PFSK-1 (cell line): ENCODE data around the gene KLF11.

Source experiments
- POLR2AphosphoS5 ChIP-seq: IDR thresholded peaks from 2 replicates; pipeline ENCODE4 v1.6.1; 2012; ENCODE audit warnings: low read depth, mild to moderate bottlenecking, control low read depth, low read length, moderate library complexity
- SIN3A ChIP-seq: IDR thresholded peaks from 2 replicates; pipeline ENCODE4 v1.6.1; 2012; ENCODE audit warnings: mild to moderate bottlenecking, low read length, moderate library complexity, borderline replicate concordance; ENCODE audit not compliant: insufficient read depth
- TAF1 ChIP-seq: IDR thresholded peaks from 2 replicates; pipeline ENCODE4 v1.6.1; 2012; ENCODE audit warnings: low read length, control low read depth, borderline replicate concordance; ENCODE audit not compliant: insufficient read depth
- TF ChIP-seq, protein P1 (sequence below), 2 experiments: IDR thresholded peaks; 2 replicates each; pipeline versions ENCODE4 v1.6.1 to v1.8.0; 2011 to 2012; ENCODE audit warnings: low read depth in 2 of 2, low read length in 2 of 2, control low read depth in 1 of 2, inconsistent platforms in 1 of 2, mild to moderate bottlenecking in 1 of 2, moderate library complexity in 1 of 2; ENCODE audit not compliant: insufficient read depth in 1 of 2

DNA sequence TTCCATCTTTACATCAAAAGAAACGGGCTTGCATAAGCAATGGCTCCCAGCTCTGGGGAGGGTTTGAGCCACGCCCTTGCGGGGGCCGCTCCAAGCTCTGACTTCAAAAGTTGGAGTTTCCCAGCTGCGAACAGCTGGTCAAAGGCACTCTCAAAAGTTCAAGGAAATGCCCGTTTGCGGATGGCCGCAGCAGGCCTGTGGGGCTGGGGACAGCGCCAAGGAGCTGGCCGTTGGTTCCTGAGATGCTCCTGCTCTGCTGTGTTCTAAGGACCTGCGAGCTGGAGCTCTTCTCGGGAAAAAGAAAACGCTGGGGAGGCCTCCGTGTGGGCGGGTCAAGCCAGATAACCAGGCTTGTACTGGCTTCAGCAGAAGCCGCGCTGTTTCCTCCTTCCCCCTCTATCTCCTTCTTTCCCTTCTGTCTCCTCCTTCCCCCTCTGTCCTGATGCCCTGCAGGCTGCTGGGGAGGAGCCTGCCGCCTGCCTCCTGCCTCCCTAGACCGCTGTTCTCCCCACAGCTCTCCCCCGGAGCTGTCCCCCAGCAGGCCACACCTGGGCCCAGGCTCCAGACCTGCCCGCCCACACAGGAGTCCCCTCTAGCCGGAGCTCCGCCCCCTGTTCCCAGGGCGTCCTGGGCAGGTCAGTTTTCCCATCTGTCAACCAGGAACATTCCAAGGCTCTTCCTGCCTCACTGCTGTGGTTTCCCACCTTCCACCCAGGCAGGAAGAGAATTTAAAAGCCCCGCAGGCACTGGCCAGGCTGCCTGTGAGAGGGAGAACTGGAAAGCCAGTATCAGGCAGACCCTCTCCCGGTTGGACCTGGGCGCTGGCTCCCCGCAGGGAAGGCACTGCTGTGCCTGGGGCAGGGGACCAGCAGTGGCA lies 14.1 kb downstream of the KLF11 start:
- 0 out of 2 replicates have a peak, but pooled peaks have one; percentile 53 for TF ChIP-seq SIN3A
- TF ChIP-seq, protein P1, sequence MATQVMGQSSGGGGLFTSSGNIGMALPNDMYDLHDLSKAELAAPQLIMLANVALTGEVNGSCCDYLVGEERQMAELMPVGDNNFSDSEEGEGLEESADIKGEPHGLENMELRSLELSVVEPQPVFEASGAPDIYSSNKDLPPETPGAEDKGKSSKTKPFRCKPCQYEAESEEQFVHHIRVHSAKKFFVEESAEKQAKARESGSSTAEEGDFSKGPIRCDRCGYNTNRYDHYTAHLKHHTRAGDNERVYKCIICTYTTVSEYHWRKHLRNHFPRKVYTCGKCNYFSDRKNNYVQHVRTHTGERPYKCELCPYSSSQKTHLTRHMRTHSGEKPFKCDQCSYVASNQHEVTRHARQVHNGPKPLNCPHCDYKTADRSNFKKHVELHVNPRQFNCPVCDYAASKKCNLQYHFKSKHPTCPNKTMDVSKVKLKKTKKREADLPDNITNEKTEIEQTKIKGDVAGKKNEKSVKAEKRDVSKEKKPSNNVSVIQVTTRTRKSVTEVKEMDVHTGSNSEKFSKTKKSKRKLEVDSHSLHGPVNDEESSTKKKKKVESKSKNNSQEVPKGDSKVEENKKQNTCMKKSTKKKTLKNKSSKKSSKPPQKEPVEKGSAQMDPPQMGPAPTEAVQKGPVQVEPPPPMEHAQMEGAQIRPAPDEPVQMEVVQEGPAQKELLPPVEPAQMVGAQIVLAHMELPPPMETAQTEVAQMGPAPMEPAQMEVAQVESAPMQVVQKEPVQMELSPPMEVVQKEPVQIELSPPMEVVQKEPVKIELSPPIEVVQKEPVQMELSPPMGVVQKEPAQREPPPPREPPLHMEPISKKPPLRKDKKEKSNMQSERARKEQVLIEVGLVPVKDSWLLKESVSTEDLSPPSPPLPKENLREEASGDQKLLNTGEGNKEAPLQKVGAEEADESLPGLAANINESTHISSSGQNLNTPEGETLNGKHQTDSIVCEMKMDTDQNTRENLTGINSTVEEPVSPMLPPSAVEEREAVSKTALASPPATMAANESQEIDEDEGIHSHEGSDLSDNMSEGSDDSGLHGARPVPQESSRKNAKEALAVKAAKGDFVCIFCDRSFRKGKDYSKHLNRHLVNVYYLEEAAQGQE (IDR thresholded peaks at IDR 0.05; ENCODE audit: insufficient read depth in 1 of 2, low read depth in 2 of 2, low read length in 2 of 2) = 0 out of 4 replicates have a peak, but pooled peaks have one; percentile 29 to 59
- TF ChIP-seq TAF1 = no peak
- 0 out of 2 replicates have a peak, but pooled peaks have one; percentile 32 for TF ChIP-seq POLR2AphosphoS5
